Measurements from ENCODE around the gene ZNF524.

DNA sequence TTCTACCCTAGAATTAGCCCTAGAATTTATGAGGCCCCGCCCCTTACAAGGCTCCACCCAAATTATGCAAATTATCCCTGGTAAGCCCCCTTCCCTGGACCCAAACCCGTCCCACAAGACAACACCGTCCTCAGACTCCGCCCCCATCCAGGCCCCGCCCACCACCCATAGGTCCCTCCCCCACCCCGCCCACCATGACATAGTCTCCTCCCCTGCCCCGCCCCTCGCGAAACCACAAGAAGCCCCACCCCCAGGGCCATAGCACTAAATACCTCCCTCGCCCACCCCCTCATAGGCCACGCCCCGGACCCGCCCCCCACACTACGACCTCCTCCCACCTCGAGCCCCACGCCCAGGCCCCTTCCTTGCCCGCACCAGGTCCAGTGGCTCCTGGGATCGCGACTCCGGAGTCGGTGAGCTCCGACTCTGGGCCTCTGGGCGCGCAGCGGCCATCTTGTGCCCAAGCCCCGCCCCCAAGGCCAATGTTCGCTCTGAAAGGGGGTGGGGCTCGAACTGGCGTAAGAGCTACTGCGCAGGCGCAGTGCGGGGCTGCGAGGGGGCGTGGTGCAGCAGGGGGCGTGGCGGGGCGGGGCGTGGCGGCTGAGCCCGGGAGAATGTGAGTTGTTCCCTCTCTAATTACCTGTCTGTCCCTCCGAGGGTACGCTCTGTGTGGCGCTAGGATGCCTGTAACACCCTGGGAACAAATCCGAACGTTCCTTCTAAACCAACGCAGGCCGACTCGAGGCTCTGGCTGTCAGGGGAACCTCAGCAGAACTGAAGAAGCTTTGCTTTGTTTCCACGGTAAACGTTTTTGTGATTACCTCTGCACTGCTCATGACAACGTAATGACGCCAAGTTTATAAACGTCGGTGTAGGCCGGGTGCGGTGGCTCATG lies 24.3 kb downstream of the ZNF524 start, which contains the start of gene ZNF784:
- no peak for TF ChIP-seq CTCF (IDR thresholded peaks at IDR 0.05)
- no peak for TF ChIP-seq EP300 (IDR thresholded peaks at IDR 0.05)
- peak; percentile 46 to 77 (median 62) for TF ChIP-seq POLR2AphosphoS5 (IDR thresholded peaks at IDR 0.05)
